Tibial nerve (tissue), 4 donors: ENCODE results near the gene DGKI. TPM values are rescaled to one million over a fixed set of nuclear protein-coding genes. Genes with fewer than 3 reads are reported as not detected.

ENCODE experiments used
- DNase-seq, 2 donors: peaks; one replicate each; pipeline ENCODE4 v3.0.0-alpha.2; 2019; ENCODE audit warnings: low spot score in 2 of 2
- H3K27ac ChIP-seq, 4 donors: fragments of 200-600 bp; sonication (generic) in 3 of 4; one replicate each; pipeline ENCODE4 v1.5.1; 2017 to 2019; ENCODE audit warnings: mild to moderate bottlenecking in 1 of 4
- H3K27me3 ChIP-seq, 2 donors: fragments of 200-600 bp; sonication (generic) in 1 of 2; one replicate each; pipeline versions ENCODE4 v1.5.1 to v1.6.0; 2017 to 2019
- H3K36me3 ChIP-seq, 3 donors: fragments of 200-600 bp; sonication (generic); one replicate each; pipeline ENCODE4 v1.5.1; 2018 to 2019
- H3K4me1 ChIP-seq, 4 donors: fragments of 200-600 bp; sonication (generic) in 3 of 4; one replicate each; pipeline ENCODE4 v1.5.1; 2017 to 2019
- H3K4me3 ChIP-seq, 4 donors: fragments of 200-600 bp; sonication (generic) in 3 of 4; one replicate each; pipeline ENCODE4 v1.5.1; 2017 to 2019; ENCODE audit warnings: mild to moderate bottlenecking in 1 of 4, moderate library complexity in 1 of 4
- H3K9me3 ChIP-seq, 4 donors: fragments of 200-600 bp; sonication (generic) in 3 of 4; one replicate each; pipeline ENCODE4 v1.5.1; 2017 to 2019
- CTCF ChIP-seq, 5 experiments: fragments of 200-600 bp in 3 of 5; fragments of 450-650 bp in 2 of 5; sonication (generic) in 3 of 5; IDR thresholded peaks; one replicate each; pipeline ENCODE4 v1.5.1; 2016 to 2019; ENCODE audit warnings: antibody characterized with exemption in 5 of 5, mild to moderate bottlenecking in 3 of 5, moderate library complexity in 2 of 5
- EP300 ChIP-seq, 2 donors: sonication (generic); formaldehyde crosslinking; IDR thresholded peaks; one replicate each; pipeline ENCODE4 v1.6.1; 2017; ENCODE audit warnings: antibody characterized with exemption in 2 of 2, mild to moderate bottlenecking in 1 of 2
- POLR2A ChIP-seq, 2 donors: fragments of 450-650 bp; IDR thresholded peaks; one replicate each; pipeline ENCODE4 v1.6.1; 2017; ENCODE audit warnings: antibody characterized with exemption in 2 of 2, mild to moderate bottlenecking in 2 of 2, moderate library complexity in 2 of 2
- WGBS, 2 donors: methylation state at CpG; one replicate each; pipeline ENCODE4 v1.1.5; 2018; 5-methylcytosine and 5-hydroxymethylcytosine counted together
- total RNA-seq, 4 donors: library from RNA; depleted of rRNA; stranded (reverse); fragments of >200 nt; gene quantifications; one replicate each; pipeline ENCODE4 v1.1.0, GENCODE V29; 2016

DGKI gene
- total RNA-seq, 4 donors from 2014 or later: 0.21 to 2.7 (median 1.7) TPM

GRCh38 chr7:137878333-137878961, 31.7 kb upstream of the DGKI start:
- Histone ChIP-seq H3K36me3 (peaks cover 0 to 78% (median 28%) of the 10 kb centered on the region in 3 donors), H3K4me1 (peaks cover 0 to 54% (median 14%) of the 10 kb centered on the region in 4 donors)
- WGBS, 2 donors: 54 to 61% methylated on average over 7 to 8 of the region's 8 CpGs

GRCh38 chr7:137877027-137877675, 30.4 kb upstream of the DGKI start:
- H3K36me3 ChIP-seq: peaks cover 0 to 78% (median 24%) of the 10 kb centered on the region in 3 donors
- H3K4me1 ChIP-seq: peaks cover 0 to 54% (median 14%) of the 10 kb centered on the region in 4 donors
- H3K9me3 ChIP-seq: peaks cover 0 to 8% (median 0%) of the 10 kb centered on the region in 4 donors
- H3K4me3 ChIP-seq: no peak overlapping the region
- H3K27ac ChIP-seq: no peak overlapping the region
- TF ChIP-seq EP300 (IDR thresholded peaks at IDR 0.05): no peak
- TF ChIP-seq POLR2A (IDR thresholded peaks at IDR 0.05): no peak
- TF ChIP-seq CTCF (IDR thresholded peaks at IDR 0.05): no peak
- no peaks in the 10 kb centered on the region for H3K27me3 ChIP-seq
- DNase-seq: no peak
- WGBS, 2 donors: 41 to 42% methylated on average over 5 of the region's 5 CpGs

More at GRCh38 chr7:137878333-137878961, 31.7 kb upstream of the DGKI start:
- Histone ChIP-seq H3K9me3 (peaks cover 0 to 10% (median 0%) of the 10 kb centered on the region in 4 donors), H3K4me3 (no peak overlapping the region), H3K27me3 (no peaks in the 10 kb centered on the region), H3K27ac (peak overlapping the region in 2 of 4 donors; percentile 65 to 78)
- peak in 1 of 2 donors; percentile 37 for DNase-seq
- TF ChIP-seq POLR2A (IDR thresholded peaks at IDR 0.05) (no peak), EP300 (IDR thresholded peaks at IDR 0.05) (no peak), CTCF (IDR thresholded peaks at IDR 0.05) (no peak)

- no peaks in the 10 kb centered on the region for H3K27me3 ChIP-seq
- H3K4me3 ChIP-seq: no peak overlapping the region
- H3K27ac ChIP-seq: no peak overlapping the region
- no peak for TF ChIP-seq EP300 (IDR thresholded peaks at IDR 0.05)
- TF ChIP-seq POLR2A (IDR thresholded peaks at IDR 0.05): no peak
- no peak for TF ChIP-seq CTCF (IDR thresholded peaks at IDR 0.05)
- WGBS, 2 donors: 85 to 88% methylated on average over 4 of the region's 4 CpGs
- DNase-seq: no peak
- no peaks in the 10 kb centered on the region for H3K9me3 ChIP-seq
- H3K36me3 ChIP-seq: peaks cover 0 to 75% (median 21%) of the 10 kb centered on the region in 3 donors
- H3K4me1 ChIP-seq: peaks cover 0 to 54% (median 14%) of the 10 kb centered on the region in 4 donors
Observed at GRCh38 chr7:137875746-137876145, 29.0 kb upstream of the DGKI start.

- Histone ChIP-seq H3K9me3 (peaks cover 0 to 13% (median 0%) of the 10 kb centered on the region in 4 donors), H3K36me3 (peaks cover 0 to 75% (median 10%) of the 10 kb centered on the region in 3 donors), H3K4me3 (no peak overlapping the region), H3K27ac (peak overlapping the region in 2 of 4 donors; percentile 49 to 50), H3K27me3 (no peaks in the 10 kb centered on the region), H3K4me1 (peaks cover 0 to 49% (median 9%) of the 10 kb centered on the region in 4 donors)
- TF ChIP-seq EP300 (IDR thresholded peaks at IDR 0.05) (peak in 1 of 2 donors; percentile 61), POLR2A (IDR thresholded peaks at IDR 0.05) (no peak), CTCF (IDR thresholded peaks at IDR 0.05) (no peak)
- DNase-seq: no peak
- WGBS, 2 donors: 48 to 53% methylated on average over 7 of the region's 7 CpGs
Observed at GRCh38 chr7:137873979-137874777, 27.4 kb upstream of the DGKI start.
